Mesothelial cell of epicardium (in vitro differentiated cells): ENCODE data around the gene ZNF778. TPM values are rescaled to one million over a fixed set of nuclear protein-coding genes. Genes with fewer than 3 reads are reported as not detected.
"Not testable (repeated sequence)": the region's sequence is repeated elsewhere in the genome, so short reads cannot be mapped to it uniquely, and the experiment has no call there.

Experiments
- DNase-seq, 2 experiments: peaks; one replicate each; pipeline ENCODE4 v3.0.0; 2021; ENCODE audit warnings: low spot score in 2 of 2; ENCODE audit not compliant: unreplicated experiment in 2 of 2
- H3K27ac Mint-ChIP-seq: 2 replicates; pipeline ENCODE4 v1.8.0; 2021; ENCODE audit warnings: mixed read lengths
- H3K27me3 Mint-ChIP-seq: 2 replicates; pipeline ENCODE4 v1.8.0; 2021; ENCODE audit warnings: low read depth, mixed read lengths
- H3K36me3 Mint-ChIP-seq: 2 replicates; pipeline ENCODE4 v1.8.0; 2021; ENCODE audit warnings: mixed read lengths
- H3K4me1 Mint-ChIP-seq: 2 replicates; pipeline ENCODE4 v1.8.0; 2021; ENCODE audit warnings: mixed read lengths
- H3K4me3 Mint-ChIP-seq: 2 replicates; pipeline ENCODE4 v1.8.0; 2021; ENCODE audit warnings: mild to moderate bottlenecking, moderate library complexity, mixed read lengths
- H3K9me3 Mint-ChIP-seq: 2 replicates; pipeline ENCODE4 v1.8.0; 2021; ENCODE audit warnings: mixed read lengths
- total RNA-seq: library from RNA; stranded (reverse); gene quantifications from 3 replicates; pipeline ENCODE4 v1.2.1, GENCODE V29; 2021
- TF ChIP-seq, protein P1 (sequence below): fragments of 200-600 bp; sonication (generic); IDR thresholded peaks from one replicate; pipeline ENCODE4 v1.5.0; 2021; ENCODE audit warnings: antibody characterized with exemption; ENCODE audit not compliant: unreplicated experiment

ZNF778 gene
- total RNA-seq, 1 donor from 2014 or later, result 10.4 TPM

GRCh38 chr16:89189358-89190025, 28.0 kb upstream of the ZNF778 start:
- TF ChIP-seq, protein P1, sequence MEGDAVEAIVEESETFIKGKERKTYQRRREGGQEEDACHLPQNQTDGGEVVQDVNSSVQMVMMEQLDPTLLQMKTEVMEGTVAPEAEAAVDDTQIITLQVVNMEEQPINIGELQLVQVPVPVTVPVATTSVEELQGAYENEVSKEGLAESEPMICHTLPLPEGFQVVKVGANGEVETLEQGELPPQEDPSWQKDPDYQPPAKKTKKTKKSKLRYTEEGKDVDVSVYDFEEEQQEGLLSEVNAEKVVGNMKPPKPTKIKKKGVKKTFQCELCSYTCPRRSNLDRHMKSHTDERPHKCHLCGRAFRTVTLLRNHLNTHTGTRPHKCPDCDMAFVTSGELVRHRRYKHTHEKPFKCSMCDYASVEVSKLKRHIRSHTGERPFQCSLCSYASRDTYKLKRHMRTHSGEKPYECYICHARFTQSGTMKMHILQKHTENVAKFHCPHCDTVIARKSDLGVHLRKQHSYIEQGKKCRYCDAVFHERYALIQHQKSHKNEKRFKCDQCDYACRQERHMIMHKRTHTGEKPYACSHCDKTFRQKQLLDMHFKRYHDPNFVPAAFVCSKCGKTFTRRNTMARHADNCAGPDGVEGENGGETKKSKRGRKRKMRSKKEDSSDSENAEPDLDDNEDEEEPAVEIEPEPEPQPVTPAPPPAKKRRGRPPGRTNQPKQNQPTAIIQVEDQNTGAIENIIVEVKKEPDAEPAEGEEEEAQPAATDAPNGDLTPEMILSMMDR, result no peak
- H3K27ac Mint-ChIP-seq, result no peak overlapping the region
- H3K36me3 Mint-ChIP-seq, result no peaks in the 10 kb centered on the region

GRCh38 chr16:89190150-89190958, 27.1 kb upstream of the ZNF778 start:
- no peaks in the 10 kb centered on the region for H3K9me3 Mint-ChIP-seq
- DNase-seq, result peak in 1 of 2 experiments; percentile 39
- H3K36me3 Mint-ChIP-seq, result no peaks in the 10 kb centered on the region
- no peak overlapping the region for H3K27ac Mint-ChIP-seq
- H3K4me3 Mint-ChIP-seq, result peak overlapping the region; percentile 37
- TF ChIP-seq, protein P1, result no peak
- H3K4me1 Mint-ChIP-seq, result no peaks in the 10 kb centered on the region
- peaks cover 18% of the 10 kb centered on the region for H3K27me3 Mint-ChIP-seq

More at GRCh38 chr16:89189358-89190025, 28.0 kb upstream of the ZNF778 start:
- DNase-seq, result peak in 1 of 2 experiments; percentile 36
- H3K4me1 Mint-ChIP-seq, result no peaks in the 10 kb centered on the region
- peaks cover 20% of the 10 kb centered on the region for H3K27me3 Mint-ChIP-seq
- H3K9me3 Mint-ChIP-seq, result no peaks in the 10 kb centered on the region
- no peak overlapping the region for H3K4me3 Mint-ChIP-seq

- Mint-ChIP-seq H3K27me3 (peaks cover 18% of the 10 kb centered on the region), H3K9me3 (no peaks in the 10 kb centered on the region), H3K27ac (no peak overlapping the region), H3K36me3 (no peaks in the 10 kb centered on the region), H3K4me3 (peak overlapping the region; percentile 37), H3K4me1 (no peaks in the 10 kb centered on the region)
- TF ChIP-seq, protein P1, result no peak
- no peak for DNase-seq
Observed at GRCh38 chr16:89191033-89191900, 26.2 kb upstream of the ZNF778 start.

DNA sequence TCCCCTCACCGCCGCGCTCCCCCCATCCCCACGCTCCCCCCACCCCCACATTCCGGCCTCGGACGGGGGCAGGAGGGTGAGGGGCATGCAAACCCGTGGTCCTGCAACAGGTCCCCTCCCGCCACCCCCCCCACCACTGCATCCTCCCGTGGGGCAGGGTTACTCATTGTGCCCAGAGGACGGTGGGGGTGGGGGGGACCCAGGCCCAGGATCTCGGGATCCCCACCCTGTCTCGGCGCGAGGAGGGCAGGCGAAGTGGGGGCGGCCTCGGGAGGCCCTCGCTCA, 25.7 kb upstream of the ZNF778 start:
- Mint-ChIP-seq H3K9me3 (no peaks in the 10 kb centered on the region), H3K36me3 (no peaks in the 10 kb centered on the region), H3K27me3 (peaks cover 18% of the 10 kb centered on the region), H3K4me3 (no peak overlapping the region), H3K27ac (no peak overlapping the region), H3K4me1 (no peaks in the 10 kb centered on the region)
- TF ChIP-seq, protein P1, result no peak
- DNase-seq, result no peak

GRCh38 chr16:89192186-89192955, 25.1 kb upstream of the ZNF778 start:
- not testable (repeated sequence) for H3K4me1 Mint-ChIP-seq, H3K36me3 Mint-ChIP-seq
- DNase-seq, result peak in 1 of 2 experiments; percentile 74

More at GRCh38 chr16:89192186-89192955, 25.1 kb upstream of the ZNF778 start:
- peaks cover 19% of the 10 kb centered on the region for H3K27me3 Mint-ChIP-seq
- not testable (repeated sequence) for H3K9me3 Mint-ChIP-seq, H3K4me3 Mint-ChIP-seq, H3K27ac Mint-ChIP-seq
